ENCODE results near the gene PHAF1. TPM values are rescaled to one million over a fixed set of nuclear protein-coding genes. Genes with fewer than 3 reads are reported as not detected.

PHAF1 gene
- total RNA-seq, 4 donors from 2014 or later = 23.3 to 63.4 (median 48.9) TPM

GRCh38 chr16:67181346-67181745, 71.6 kb downstream of the PHAF1 start:
- Histone ChIP-seq H3K27me3 (no peaks in the 10 kb centered on the region), H3K9me3 (no peaks in the 10 kb centered on the region), H3K4me3 (no peak overlapping the region), H3K4me1 (peaks cover 30 to 37% of the 10 kb centered on the region in 2 donors), H3K36me3 (no peaks in the 10 kb centered on the region), H3K27ac (peak overlapping the region in 3 of 4 donors; percentile 38 to 57 (median 51))
- ATAC-seq (no peak), DNase-seq (no peak)
- intact Hi-C loops (cut with DNase I; ENCODE audit: low total_unique reads) (no loop called here), in situ Hi-C loops (cut with MboI; ENCODE audit: low sequenced_read_pairs in 4 of 4) (no loop called here)
- TF ChIP-seq POLR2A (IDR thresholded peaks at IDR 0.05) (no peak), CTCF (IDR thresholded peaks at IDR 0.05 in 4 of 5, conservative IDR thresholded peaks at IDR 0.05 in 1 of 5) (no peak)

GRCh38 chr16:67182288-67182687, 72.5 kb downstream of the PHAF1 start:
- intact Hi-C loops (cut with DNase I; ENCODE audit: low total_unique reads) (no loop called here), in situ Hi-C loops (cut with MboI; ENCODE audit: low sequenced_read_pairs in 4 of 4) (no loop called here)
- Histone ChIP-seq H3K4me3 (no peak overlapping the region), H3K4me1 (peaks cover 30 to 37% of the 10 kb centered on the region in 2 donors), H3K9me3 (no peaks in the 10 kb centered on the region), H3K27me3 (no peaks in the 10 kb centered on the region), H3K27ac (peak overlapping the region in 1 of 4 donors; percentile 57), H3K36me3 (no peaks in the 10 kb centered on the region)
- TF ChIP-seq CTCF (IDR thresholded peaks at IDR 0.05 in 4 of 5, conservative IDR thresholded peaks at IDR 0.05 in 1 of 5) = no peak
- DNase-seq (no peak), ATAC-seq (no peak)

GRCh38 chr16:67183284-67183626, 73.5 kb downstream of the PHAF1 start:
- Histone ChIP-seq H3K4me3 (peak overlapping the region; percentile 65 to 88 (median 70)), H3K27ac (peak overlapping the region; percentile 85 to 97 (median 95)), H3K4me1 (peaks cover 21 to 31% of the 10 kb centered on the region in 2 donors), H3K27me3 (no peaks in the 10 kb centered on the region), H3K9me3 (no peaks in the 10 kb centered on the region), H3K36me3 (no peaks in the 10 kb centered on the region)
- ATAC-seq = no peak
- in situ Hi-C loops (cut with MboI; ENCODE audit: low sequenced_read_pairs in 4 of 4) (no loop called here), intact Hi-C loops (cut with DNase I; ENCODE audit: low total_unique reads) (no loop called here)
- no peak for DNase-seq
- TF ChIP-seq POLR2A (IDR thresholded peaks at IDR 0.05) (no peak), CTCF (IDR thresholded peaks at IDR 0.05 in 4 of 5, conservative IDR thresholded peaks at IDR 0.05 in 1 of 5) (no peak)

- no peak for TF ChIP-seq CTCF (IDR thresholded peaks at IDR 0.05 in 4 of 5, conservative IDR thresholded peaks at IDR 0.05 in 1 of 5)
- TF ChIP-seq POLR2A (IDR thresholded peaks at IDR 0.05) = peak; percentile 61 to 63
- no peaks in the 10 kb centered on the region for H3K36me3 ChIP-seq
- peak; percentile 93 to 96 for ATAC-seq
- in situ Hi-C loops (cut with MboI; ENCODE audit: low sequenced_read_pairs in 4 of 4) (no loop called here), intact Hi-C loops (cut with DNase I; ENCODE audit: low total_unique reads) (loop anchor here (1.0 kb wide), 1 partner anchor 25 kb away; the partner anchor contains the start of genes FBXL8 and TRADD)
- H3K9me3 ChIP-seq = no peaks in the 10 kb centered on the region
- peaks cover 15 to 31% of the 10 kb centered on the region in 2 donors for H3K4me1 ChIP-seq
- DNase-seq = peak; percentile 95 to 97
- H3K4me3 ChIP-seq = peak within 1 kb of the TSS; percentile 65 to 88 (median 70)
- peak within 1 kb of the TSS; percentile 85 to 97 (median 95) for H3K27ac ChIP-seq
- H3K27me3 ChIP-seq = no peaks in the 10 kb centered on the region
These were observed 74.1 kb downstream of the PHAF1 start, which contains the start of gene MATCAP1 for GRCh38 chr16:67183627-67184452. Gene MATCAP1 (minus strand): TSS chr16:67183963. CDS start chr16:67180610, 3,353 bp downstream.

All from gastrocnemius medialis (tissue), 4 donors.